ENCODE measurements around the gene VPS33B. TPM values are rescaled to one million over a fixed set of nuclear protein-coding genes. Genes with fewer than 3 reads are reported as not detected.

Gene VPS33B
- total and polyA plus RNA-seq, 2 of the 8 experiments (the other 6 are each of a cell fraction or from before 2014, with no cell fraction given), result 11.8 to 17.3 TPM

GRCh38 chr15:91027677-91028076 is 5.3 kb upstream of the VPS33B start (continued):
- TF ChIP-seq BCL11A (IDR thresholded peaks at IDR 0.05; ENCODE audit: low read depth in 2 of 2, low read length in 2 of 2), result no peak
- TF ChIP-seq YY1 (IDR thresholded peaks at IDR 0.05; ENCODE audit: low read depth, low read length), result no peak

Data from H1 (cell line).